Tibial nerve (tissue), 4 donors: ENCODE measurements around the gene CISTR. TPM values are rescaled to one million over a fixed set of nuclear protein-coding genes. Genes with fewer than 3 reads are reported as not detected.
A peak's percentile ranks its signal among the peaks of the same experiment; 100 is the strongest.

Experiments used
- DNase-seq, 2 donors: peaks; one replicate each; pipeline ENCODE4 v3.0.0-alpha.2; 2019; ENCODE audit warnings: low spot score in 2 of 2
- H3K27ac ChIP-seq, 4 donors: fragments of 200-600 bp; sonication (generic) in 3 of 4; one replicate each; pipeline ENCODE4 v1.5.1; 2017 to 2019; ENCODE audit warnings: mild to moderate bottlenecking in 1 of 4
- H3K27me3 ChIP-seq, 2 donors: fragments of 200-600 bp; sonication (generic) in 1 of 2; one replicate each; pipeline versions ENCODE4 v1.5.1 to v1.6.0; 2017 to 2019
- H3K36me3 ChIP-seq, 3 donors: fragments of 200-600 bp; sonication (generic); one replicate each; pipeline ENCODE4 v1.5.1; 2018 to 2019
- H3K4me1 ChIP-seq, 4 donors: fragments of 200-600 bp; sonication (generic) in 3 of 4; one replicate each; pipeline ENCODE4 v1.5.1; 2017 to 2019
- H3K4me3 ChIP-seq, 4 donors: fragments of 200-600 bp; sonication (generic) in 3 of 4; one replicate each; pipeline ENCODE4 v1.5.1; 2017 to 2019; ENCODE audit warnings: mild to moderate bottlenecking in 1 of 4, moderate library complexity in 1 of 4
- H3K9me3 ChIP-seq, 4 donors: fragments of 200-600 bp; sonication (generic) in 3 of 4; one replicate each; pipeline ENCODE4 v1.5.1; 2017 to 2019
- CTCF ChIP-seq, 5 experiments: fragments of 200-600 bp in 3 of 5; fragments of 450-650 bp in 2 of 5; sonication (generic) in 3 of 5; IDR thresholded peaks; one replicate each; pipeline ENCODE4 v1.5.1; 2016 to 2019; ENCODE audit warnings: antibody characterized with exemption in 5 of 5, mild to moderate bottlenecking in 3 of 5, moderate library complexity in 2 of 5
- EP300 ChIP-seq, 2 donors: sonication (generic); formaldehyde crosslinking; IDR thresholded peaks; one replicate each; pipeline ENCODE4 v1.6.1; 2017; ENCODE audit warnings: antibody characterized with exemption in 2 of 2, mild to moderate bottlenecking in 1 of 2
- POLR2A ChIP-seq, 2 donors: fragments of 450-650 bp; IDR thresholded peaks; one replicate each; pipeline ENCODE4 v1.6.1; 2017; ENCODE audit warnings: antibody characterized with exemption in 2 of 2, mild to moderate bottlenecking in 2 of 2, moderate library complexity in 2 of 2
- WGBS, 2 donors: methylation state at CpG; one replicate each; pipeline ENCODE4 v1.1.5; 2018; 5-methylcytosine and 5-hydroxymethylcytosine counted together
- total RNA-seq, 4 donors: library from RNA; depleted of rRNA; stranded (reverse); fragments of >200 nt; gene quantifications; one replicate each; pipeline ENCODE4 v1.1.0, GENCODE V29; 2016

Gene CISTR
- total RNA-seq, 4 donors from 2014 or later = not detected

GRCh38 chr12:53776872-53777271 lies 25.1 kb upstream of the CISTR start:
- WGBS, 2 donors = 82 to 83% methylated on average over 1 of the region's 1 CpG
- Histone ChIP-seq H3K27me3 (no peaks in the 10 kb centered on the region), H3K36me3 (no peaks in the 10 kb centered on the region), H3K4me3 (no peak overlapping the region), H3K27ac (no peak overlapping the region), H3K9me3 (no peaks in the 10 kb centered on the region), H3K4me1 (peaks cover 0 to 21% (median 6%) of the 10 kb centered on the region in 4 donors)
- no peak for DNase-seq
- TF ChIP-seq EP300 (IDR thresholded peaks at IDR 0.05) (no peak), CTCF (IDR thresholded peaks at IDR 0.05) (no peak), POLR2A (IDR thresholded peaks at IDR 0.05) (no peak)

- 13 to 17% methylated on average over 6 of the region's 6 CpGs for WGBS, 2 donors
- DNase-seq = peak in 1 of 2 donors; percentile 43
- H3K27ac ChIP-seq = peak overlapping the region in 3 of 4 donors; percentile 41 to 77 (median 46)
- no peak overlapping the region for H3K4me3 ChIP-seq
- no peaks in the 10 kb centered on the region for H3K36me3 ChIP-seq
- no peaks in the 10 kb centered on the region for H3K27me3 ChIP-seq
- peaks cover 0 to 21% (median 6%) of the 10 kb centered on the region in 4 donors for H3K4me1 ChIP-seq
- TF ChIP-seq POLR2A (IDR thresholded peaks at IDR 0.05) (no peak), CTCF (IDR thresholded peaks at IDR 0.05) (no peak), EP300 (IDR thresholded peaks at IDR 0.05) (peak in 1 of 2 donors; percentile 67)
- no peaks in the 10 kb centered on the region for H3K9me3 ChIP-seq
Measured at GRCh38 chr12:53775478-53776145, 23.8 kb upstream of the CISTR start.

- H3K4me3 ChIP-seq = no peak overlapping the region
- no peak for DNase-seq
- TF ChIP-seq POLR2A (IDR thresholded peaks at IDR 0.05) (no peak), CTCF (IDR thresholded peaks at IDR 0.05) (no peak), EP300 (IDR thresholded peaks at IDR 0.05) (no peak)
- H3K36me3 ChIP-seq = no peaks in the 10 kb centered on the region
- peaks cover 0 to 12% (median 0%) of the 10 kb centered on the region in 4 donors for H3K4me1 ChIP-seq
- peaks cover 0 to 9% of the 10 kb centered on the region in 2 donors for H3K27me3 ChIP-seq
- H3K27ac ChIP-seq = no peak overlapping the region
- no peaks in the 10 kb centered on the region for H3K9me3 ChIP-seq
Measured at GRCh38 chr12:53770281-53770680, 18.5 kb upstream of the CISTR start.

- Histone ChIP-seq H3K36me3 (no peaks in the 10 kb centered on the region), H3K4me3 (no peak overlapping the region), H3K27ac (no peak overlapping the region), H3K4me1 (peaks cover 0 to 10% (median 0%) of the 10 kb centered on the region in 4 donors), H3K27me3 (peaks cover 0 to 20% of the 10 kb centered on the region in 2 donors), H3K9me3 (no peaks in the 10 kb centered on the region)
- 75 to 81% methylated on average over 5 of the region's 5 CpGs for WGBS, 2 donors
- TF ChIP-seq EP300 (IDR thresholded peaks at IDR 0.05) (no peak), POLR2A (IDR thresholded peaks at IDR 0.05) (no peak), CTCF (IDR thresholded peaks at IDR 0.05) (no peak)
- DNase-seq = no peak
Measured at GRCh38 chr12:53768976-53769375, 17.2 kb upstream of the CISTR start.

GRCh38 chr12:53766881-53767280 lies 15.1 kb upstream of the CISTR start:
- H3K9me3 ChIP-seq = no peaks in the 10 kb centered on the region
- WGBS, 2 donors = 77 to 82% methylated on average over 3 of the region's 3 CpGs
- no peaks in the 10 kb centered on the region for H3K36me3 ChIP-seq
- H3K27me3 ChIP-seq = peaks cover 0 to 40% of the 10 kb centered on the region in 2 donors
- no peak for DNase-seq
- peaks cover 0 to 10% (median 0%) of the 10 kb centered on the region in 4 donors for H3K4me1 ChIP-seq
- H3K4me3 ChIP-seq = no peak overlapping the region
- H3K27ac ChIP-seq = no peak overlapping the region
- no peak for TF ChIP-seq EP300 (IDR thresholded peaks at IDR 0.05)
- no peak for TF ChIP-seq POLR2A (IDR thresholded peaks at IDR 0.05)
- TF ChIP-seq CTCF (IDR thresholded peaks at IDR 0.05) = no peak
